GM18519 (cell line): ENCODE data around the gene MARCHF9.
"Not testable (repeated sequence)": the region's sequence is repeated elsewhere in the genome, so short reads cannot be mapped to it uniquely, and the experiment has no call there.

Experiments
- ATAC-seq: cut with Tn5 transposase; IDR thresholded peaks from one replicate; pipeline ENCODE4 v1.9.1; 2021; ENCODE audit warnings: mild to moderate bottlenecking, moderate library complexity; ENCODE audit not compliant: unreplicated experiment, low FRiP score

The MARCHF9 gene

GRCh38 chr12:57766464-57767304, 11.8 kb downstream of the MARCHF9 start, which contains the start of gene CYP27B1:
CYP27B1 (minus strand) TSS chr12:57767078; CDS start chr12:57767041, 37 bp downstream.
- ATAC-seq, result no peak

- ATAC-seq, result no peak
Measured at GRCh38 chr12:57767305-57767698, 12.4 kb downstream of the MARCHF9 start.

GRCh38 chr12:57767876-57768275, 13.0 kb downstream of the MARCHF9 start:
- ATAC-seq, result no peak

- ATAC-seq, result no peak
Measured at GRCh38 chr12:57769594-57769993, 14.7 kb downstream of the MARCHF9 start.

- no peak for ATAC-seq
Measured at GRCh38 chr12:57770734-57771133, 15.8 kb downstream of the MARCHF9 start.

GRCh38 chr12:57771236-57771872, 16.5 kb downstream of the MARCHF9 start:
- ATAC-seq, result peak; percentile 56

GRCh38 chr12:57771873-57772428, 17.0 kb downstream of the MARCHF9 start, which contains the start of gene METTL1:
METTL1 (minus strand) TSS chr12:57772105; CDS start chr12:57772083, 22 bp downstream.
- ATAC-seq, result peak; percentile 61

GRCh38 chr12:57772429-57773322, 17.8 kb downstream of the MARCHF9 start, which contains the start of gene EEF1AKMT3:
EEF1AKMT3 (plus strand) TSS chr12:57772614; CDS start chr12:57772725, 111 bp downstream.
- no peak for ATAC-seq

GRCh38 chr12:57774634-57775033, 19.7 kb downstream of the MARCHF9 start:
- not testable (repeated sequence) for ATAC-seq

GRCh38 chr12:57775044-57775443, 20.1 kb downstream of the MARCHF9 start:
- no peak for ATAC-seq

GRCh38 chr12:57775563-57776246, 20.8 kb downstream of the MARCHF9 start:
- ATAC-seq, result no peak

- no peak for ATAC-seq
Measured at GRCh38 chr12:57776247-57776587, 21.3 kb downstream of the MARCHF9 start.

- no peak for ATAC-seq
Measured at GRCh38 chr12:57777367-57777766, 22.5 kb downstream of the MARCHF9 start.

- no peak for ATAC-seq
Measured at GRCh38 chr12:57777911-57778310, 23.0 kb downstream of the MARCHF9 start.

GRCh38 chr12:57779736-57780135, 24.8 kb downstream of the MARCHF9 start:
- no peak for ATAC-seq

GRCh38 chr12:57780284-57780897, 25.5 kb downstream of the MARCHF9 start:
- ATAC-seq, result no peak

GRCh38 chr12:57781244-57781643, 26.3 kb downstream of the MARCHF9 start:
- ATAC-seq, result no peak

- no peak for ATAC-seq
Measured at GRCh38 chr12:57781801-57782200, 26.9 kb downstream of the MARCHF9 start.

- ATAC-seq, result no peak
Measured at GRCh38 chr12:57782243-57782607, 27.3 kb downstream of the MARCHF9 start.
